Measurements from ENCODE around the gene FAM120A. TPM values are rescaled to one million over a fixed set of nuclear protein-coding genes. Genes with fewer than 3 reads are reported as not detected.

The FAM120A gene
- total RNA-seq, 1 experiment from 2014 or later: 53.3 TPM

- H3K4me3 Mint-ChIP-seq: no peak overlapping the region
- CTCF ChIA-PET: no interaction called here
- peaks cover 36% of the 10 kb centered on the region for H3K36me3 Mint-ChIP-seq
- no peak overlapping the region for H3K27ac Mint-ChIP-seq
- POLR2A ChIA-PET: interaction anchor here (0.9 kb wide), 1 partner anchor 20 kb away, joined by 3 read pairs; the partner anchor contains the start of gene FAM120AOS
- DNase-seq (ENCODE audit: low spot score) (no peak), ATAC-seq (no peak)
- H3K27me3 Mint-ChIP-seq (ENCODE audit: low read depth): no peaks in the 10 kb centered on the region
- H3K9me3 Mint-ChIP-seq: no peaks in the 10 kb centered on the region
- H3K4me1 Mint-ChIP-seq: peaks cover 23% of the 10 kb centered on the region
- TF ChIP-seq IRF1 (CRISPR knock-in tag; IDR thresholded peaks at IDR 0.05): no peak
- TF ChIP-seq ZNF416 (CRISPR knock-in tag; IDR thresholded peaks at IDR 0.05): no peak
- TF ChIP-seq ZBTB21 (CRISPR knock-in tag; IDR thresholded peaks at IDR 0.05; ENCODE audit: borderline replicate concordance): no peak
- TF ChIP-seq ESRRA (CRISPR knock-in tag; IDR thresholded peaks at IDR 0.05; ENCODE audit: borderline replicate concordance): no peak
- TF ChIP-seq PRDM15 (CRISPR knock-in tag; IDR thresholded peaks at IDR 0.05): no peak
- no peak for TF ChIP-seq E2F5 (CRISPR knock-in tag; IDR thresholded peaks at IDR 0.05)
- no peak for TF ChIP-seq ATF6 (CRISPR knock-in tag; IDR thresholded peaks at IDR 0.05)
- TF ChIP-seq NR3C1 (CRISPR knock-in tag; conservative IDR thresholded peaks at IDR 0.05; ENCODE audit: low read depth): no peak
- TF ChIP-seq RELA (CRISPR knock-in tag; IDR thresholded peaks at IDR 0.05; ENCODE audit: borderline replicate concordance): no peak
- no peak for TF ChIP-seq CREM (CRISPR knock-in tag; IDR thresholded peaks at IDR 0.05)
- TF ChIP-seq NFATC4 (CRISPR knock-in tag; IDR thresholded peaks at IDR 0.05): no peak
- TF ChIP-seq ZNF671 (CRISPR knock-in tag; IDR thresholded peaks at IDR 0.05): no peak
- no peak for TF ChIP-seq HMGA2 (CRISPR knock-in tag; IDR thresholded peaks at IDR 0.05)
- no peak for TF ChIP-seq MAX (CRISPR knock-in tag; IDR thresholded peaks at IDR 0.05)
- no peak for TF ChIP-seq ZNF532 (CRISPR knock-in tag; IDR thresholded peaks at IDR 0.05; ENCODE audit: borderline replicate concordance)
- no peak for TF ChIP-seq SOX15 (CRISPR knock-in tag; IDR thresholded peaks at IDR 0.05)
- TF ChIP-seq ZNF263 (CRISPR knock-in tag; IDR thresholded peaks at IDR 0.05; ENCODE audit: low read depth): no peak
- TF ChIP-seq IRF2 (CRISPR knock-in tag; IDR thresholded peaks at IDR 0.05; ENCODE audit: borderline replicate concordance, low read depth): no peak
Measured at GRCh38 chr9:93473411-93473810, 21.9 kb downstream of the FAM120A start.

All from WTC11 (cell line).